Transverse colon (tissue), 4 donors: ENCODE results near the gene PACSIN2. TPM values are rescaled to one million over a fixed set of nuclear protein-coding genes. Genes with fewer than 3 reads are reported as not detected.

Experiments
- DNase-seq: peaks from one replicate; pipeline ENCODE4 v3.0.0-alpha.2; 2019
- H3K27ac ChIP-seq, 4 donors: fragments of 200-600 bp; sonication (generic); 2 replicates each; pipeline ENCODE4 v1.5.1; 2016 to 2018; ENCODE audit warnings: inconsistent platforms in 4 of 4
- H3K27me3 ChIP-seq: fragments of 200-600 bp; sonication (generic); 2 replicates; pipeline ENCODE4 v1.5.1; 2017; ENCODE audit warnings: inconsistent platforms
- H3K36me3 ChIP-seq, 4 donors: fragments of 200-600 bp; sonication (generic); 2 replicates each; pipeline ENCODE4 v1.5.1; 2017 to 2019; ENCODE audit warnings: inconsistent platforms in 4 of 4
- H3K4me1 ChIP-seq, 4 donors: fragments of 200-600 bp; sonication (generic); 2 replicates each; pipeline ENCODE4 v1.5.1; 2017 to 2020; ENCODE audit warnings: inconsistent platforms in 4 of 4
- H3K4me3 ChIP-seq, 4 donors: fragments of 200-600 bp; sonication (generic); 1 replicate in 1 of 4; 2 replicates in 3 of 4; pipeline versions ENCODE4 v1.5.1 to v1.6.1; 2017 to 2019; ENCODE audit warnings: inconsistent platforms in 4 of 4
- H3K9me3 ChIP-seq, 2 donors: fragments of 200-600 bp; sonication (generic); 2 replicates each; pipeline ENCODE4 v1.5.1; 2017 to 2019; ENCODE audit warnings: inconsistent platforms in 2 of 2
- CTCF ChIP-seq, 5 experiments: fragments of 200-600 bp in 3 of 5; fragments of 450-650 bp in 2 of 5; sonication (generic) in 3 of 5; IDR thresholded peaks; 1 replicate in 2 of 5; 2 replicates in 3 of 5; pipeline ENCODE4 v1.5.1; 2016 to 2017; ENCODE audit warnings: antibody characterized with exemption in 5 of 5, inconsistent platforms in 3 of 5, mild to moderate bottlenecking in 2 of 5, moderate library complexity in 1 of 5
- EP300 ChIP-seq: sonication (generic); formaldehyde crosslinking; IDR thresholded peaks from one replicate; pipeline ENCODE4 v1.6.1; 2017; ENCODE audit warnings: antibody characterized with exemption, low read depth
- POLR2A ChIP-seq: fragments of 450-650 bp; IDR thresholded peaks from one replicate; pipeline ENCODE4 v1.6.1; 2016; ENCODE audit warnings: antibody characterized with exemption, mild to moderate bottlenecking, moderate library complexity
- POLR2AphosphoS5 ChIP-seq, 3 donors: sonication (generic); formaldehyde crosslinking; IDR thresholded peaks; one replicate each; pipeline ENCODE4 v1.6.1; 2016; ENCODE audit warnings: antibody characterized with exemption in 3 of 3
- WGBS, 2 donors: methylation state at CpG; one replicate each; pipeline ENCODE4 v1.1.5; 2018; ENCODE audit warnings: low coverage in 1 of 2; 5-methylcytosine and 5-hydroxymethylcytosine counted together
- in situ Hi-C, 4 donors: fragments of 200-750 bp; cut with MboI; loops; one replicate each; pipeline versions ENCODE4 v1.15.0 to v1.15.1; 2017; ENCODE audit warnings: low sequenced_read_pairs in 3 of 4, low pct_ligation_motif_present in 1 of 4, low pct_unique_long_range_greater_than_20kb in 1 of 4
- intact Hi-C: fragments of 100-400 bp; cut with DNase I; formaldehyde crosslinking; loops from one replicate; pipeline ENCODE4 v1.15.1; 2023; ENCODE audit warnings: low total_unique reads
- total RNA-seq, 4 donors: library from RNA; depleted of rRNA; stranded (reverse); fragments of >200 nt; gene quantifications; one replicate each; pipeline ENCODE4 v1.1.0, GENCODE V29; 2016

Gene PACSIN2
- total RNA-seq, 4 donors from 2014 or later, result 53.9 to 250 (median 198) TPM

GRCh38 chr22:43007519-43008102 is 7.3 kb downstream of the PACSIN2 start:
- in situ Hi-C loops, result no loop called here
- TF ChIP-seq EP300 (no peak), CTCF (IDR thresholded peaks at IDR 0.05) (no peak), POLR2AphosphoS5 (IDR thresholded peaks at IDR 0.05) (peak; percentile 27 to 80 (median 76)), POLR2A (peak; percentile 62)
- Histone ChIP-seq H3K27me3 (no peaks in the 10 kb centered on the region), H3K27ac (peak overlapping the region; percentile 83 to 93 (median 85)), H3K4me3 (no peak overlapping the region), H3K9me3 (no peaks in the 10 kb centered on the region), H3K36me3 (no peaks in the 10 kb centered on the region), H3K4me1 (peaks cover 54 to 94% (median 79%) of the 10 kb centered on the region in 4 donors)
- DNase-seq, result peak; percentile 86
- intact Hi-C loops, result no loop called here
- WGBS, 2 donors, result 44% methylated on average over 5 of the region's 5 CpGs; no CpG with 5 or more reads in 1 of the 2 donors

DNA sequence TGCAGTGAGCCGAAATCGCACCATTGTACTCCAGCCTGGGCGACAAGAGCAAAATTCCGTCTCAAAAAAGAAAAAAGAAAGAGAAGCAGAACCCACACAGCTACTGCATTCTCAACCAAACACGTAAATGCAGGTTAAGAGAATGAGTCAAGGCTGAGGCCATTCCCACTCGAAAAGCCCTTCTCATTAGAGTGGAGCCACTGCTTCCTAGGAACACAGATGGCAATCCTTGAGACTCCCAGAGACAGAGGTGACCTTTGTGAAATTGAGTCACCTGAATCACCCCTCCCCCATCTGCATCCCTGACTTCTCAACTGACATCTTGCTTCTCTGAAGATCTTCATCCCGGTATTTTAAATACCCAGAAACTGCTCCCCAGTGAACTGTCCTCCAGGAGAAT is 8.2 kb downstream of the PACSIN2 start:
- WGBS, 2 donors, result 80 to 93% methylated on average over 1 to 7 of the region's 7 CpGs
- Histone ChIP-seq H3K27me3 (no peaks in the 10 kb centered on the region), H3K4me1 (peaks cover 59 to 95% (median 81%) of the 10 kb centered on the region in 4 donors), H3K27ac (peak overlapping the region; percentile 83 to 93 (median 85)), H3K4me3 (no peak overlapping the region), H3K36me3 (no peaks in the 10 kb centered on the region), H3K9me3 (no peaks in the 10 kb centered on the region)
- DNase-seq, result no peak
- in situ Hi-C loops (no loop called here), intact Hi-C loops (no loop called here)
- TF ChIP-seq CTCF (IDR thresholded peaks at IDR 0.05), result no peak
- no peak for TF ChIP-seq POLR2A
- TF ChIP-seq EP300, result no peak
- TF ChIP-seq POLR2AphosphoS5 (IDR thresholded peaks at IDR 0.05), result no peak

GRCh38 chr22:43006016-43006505 is 8.9 kb downstream of the PACSIN2 start:
- WGBS, 2 donors, result 97 to 100% methylated on average over 3 to 5 of the region's 5 CpGs
- peaks cover 62 to 98% (median 83%) of the 10 kb centered on the region in 4 donors for H3K4me1 ChIP-seq
- H3K4me3 ChIP-seq, result no peak overlapping the region
- intact Hi-C loops, result no loop called here
- no peak for DNase-seq
- no peaks in the 10 kb centered on the region for H3K27me3 ChIP-seq
- H3K9me3 ChIP-seq, result no peaks in the 10 kb centered on the region
- peak overlapping the region in 3 of 4 donors; percentile 84 to 93 (median 86) for H3K27ac ChIP-seq
- no peaks in the 10 kb centered on the region for H3K36me3 ChIP-seq
- TF ChIP-seq POLR2A (no peak), POLR2AphosphoS5 (IDR thresholded peaks at IDR 0.05) (no peak), EP300 (no peak), CTCF (IDR thresholded peaks at IDR 0.05) (no peak)
- in situ Hi-C loops, result no loop called here

GRCh38 chr22:43005106-43005505 is 9.8 kb downstream of the PACSIN2 start:
- DNase-seq, result no peak
- Histone ChIP-seq H3K4me1 (peaks cover 60 to 100% (median 82%) of the 10 kb centered on the region in 4 donors), H3K36me3 (no peaks in the 10 kb centered on the region), H3K9me3 (no peaks in the 10 kb centered on the region), H3K27me3 (no peaks in the 10 kb centered on the region), H3K27ac (peak overlapping the region; percentile 72 to 86 (median 82)), H3K4me3 (no peak overlapping the region)
- in situ Hi-C loops, result no loop called here
- no peak for TF ChIP-seq EP300
- TF ChIP-seq CTCF (IDR thresholded peaks at IDR 0.05), result no peak
- no peak for TF ChIP-seq POLR2AphosphoS5 (IDR thresholded peaks at IDR 0.05)
- TF ChIP-seq POLR2A, result no peak
- intact Hi-C loops, result no loop called here
- WGBS, 2 donors, result 59 to 74% methylated on average over 2 of the region's 2 CpGs
